H9 (cell line): Measurements from ENCODE around the gene TUSC7. TPM values are rescaled to one million over a fixed set of nuclear protein-coding genes. Genes with fewer than 3 reads are reported as not detected.

Source experiments
- DNase-seq: peaks from one replicate; pipeline ENCODE4 v3.0.0-alpha.2; 2017
- H2AFZ ChIP-seq: one replicate; pipeline ENCODE4 v1.6.1; 2013; ENCODE audit warnings: mild to moderate bottlenecking, low read length, control low read depth, moderate library complexity
- H2AK5ac ChIP-seq: 2 replicates; pipeline ENCODE4 v1.6.1; 2013; ENCODE audit warnings: low read length, control low read depth, mixed read lengths; ENCODE audit not compliant: insufficient read length
- H2BK120ac ChIP-seq: one replicate; pipeline ENCODE4 v1.6.1; 2013; ENCODE audit warnings: low read depth, mild to moderate bottlenecking, low read length, control low read depth, inconsistent platforms; ENCODE audit not compliant: poor library complexity, severe bottlenecking
- H2BK12ac ChIP-seq: 2 replicates; pipeline ENCODE4 v1.6.1; 2013; ENCODE audit warnings: low read length, control low read depth, mixed read lengths, low read depth; ENCODE audit not compliant: insufficient read length
- H2BK15ac ChIP-seq: 2 replicates; pipeline ENCODE4 v1.6.1; 2013; ENCODE audit warnings: low read depth, low read length, control low read depth
- H2BK20ac ChIP-seq: one replicate; pipeline ENCODE4 v1.6.1; 2013; ENCODE audit warnings: low read depth, mild to moderate bottlenecking, low read length, control low read depth, inconsistent platforms; ENCODE audit not compliant: poor library complexity, severe bottlenecking
- H2BK5ac ChIP-seq: 2 replicates; pipeline ENCODE4 v1.6.1; 2013; ENCODE audit warnings: low read length, control low read depth, mixed read lengths; ENCODE audit not compliant: insufficient read length
- H3K14ac ChIP-seq: 2 replicates; pipeline ENCODE4 v1.6.1; 2013; ENCODE audit warnings: low read length, control low read depth; ENCODE audit not compliant: insufficient read depth
- H3K18ac ChIP-seq: 2 replicates; pipeline ENCODE4 v1.6.1; 2013; ENCODE audit warnings: low read depth, mild to moderate bottlenecking, mixed read lengths, low read length, control low read depth; ENCODE audit not compliant: insufficient read length
- H3K23ac ChIP-seq: 2 replicates; pipeline ENCODE4 v1.6.1; 2013; ENCODE audit warnings: low read length, control low read depth, mixed read lengths, low read depth; ENCODE audit not compliant: insufficient read length
- H3K23me2 ChIP-seq: 2 replicates; pipeline ENCODE4 v1.6.1; 2013; ENCODE audit warnings: low read depth, mild to moderate bottlenecking, mixed read lengths, low read length, control low read depth; ENCODE audit not compliant: insufficient read length, poor library complexity, severe bottlenecking
- H3K27ac ChIP-seq: 2 replicates; pipeline ENCODE4 v1.5.1; 2013; ENCODE audit warnings: low read length, control low read depth, mixed read lengths, low read depth; ENCODE audit not compliant: insufficient read length
- H3K27me3 ChIP-seq: 2 replicates; pipeline ENCODE4 v1.6.1; 2013; ENCODE audit warnings: low read length, control low read depth, inconsistent platforms; ENCODE audit not compliant: insufficient read depth
- H3K4ac ChIP-seq: 2 replicates; pipeline ENCODE4 v1.6.1; 2013; ENCODE audit warnings: low read depth, mild to moderate bottlenecking, control low read depth, inconsistent platforms, low read length, moderate library complexity
- H3K4me1 ChIP-seq: 2 replicates; pipeline ENCODE4 v1.6.1; 2013; ENCODE audit warnings: low read length, control low read depth, inconsistent platforms; ENCODE audit not compliant: insufficient read depth
- H3K4me2 ChIP-seq: 2 replicates; pipeline ENCODE4 v1.6.1; 2013; ENCODE audit warnings: low read length, control low read depth, mixed read lengths; ENCODE audit not compliant: insufficient read length, insufficient read depth
- H3K56ac ChIP-seq: 2 replicates; pipeline ENCODE4 v1.6.1; 2013; ENCODE audit warnings: low read depth, mild to moderate bottlenecking, mixed read lengths, low read length, control low read depth; ENCODE audit not compliant: insufficient read length
- H3K79me1 ChIP-seq: 2 replicates; pipeline ENCODE4 v1.6.1; 2013; ENCODE audit warnings: low read depth, mild to moderate bottlenecking, moderate library complexity, low read length, control low read depth, inconsistent platforms; ENCODE audit not compliant: insufficient read depth, poor library complexity, severe bottlenecking
- H3K79me2 ChIP-seq: 2 replicates; pipeline ENCODE4 v1.6.1; 2013; ENCODE audit warnings: low read length, control low read depth, inconsistent platforms; ENCODE audit not compliant: insufficient read depth
- H3K9ac ChIP-seq: 2 replicates; pipeline ENCODE4 v1.6.1; 2013; ENCODE audit warnings: low read length, control low read depth, mixed read lengths; ENCODE audit not compliant: insufficient read length; ENCODE audit errors: extremely low read depth
- H3K9me3 ChIP-seq: one replicate; pipeline ENCODE4 v1.6.1; 2013; ENCODE audit warnings: low read depth, low read length, inconsistent platforms; ENCODE audit not compliant: control insufficient read depth
- H3T11ph ChIP-seq: one replicate; pipeline ENCODE4 v1.6.1; 2013; ENCODE audit warnings: mild to moderate bottlenecking, low read length, control low read depth, inconsistent platforms
- H4K20me1 ChIP-seq: one replicate; pipeline ENCODE4 v1.6.1; 2013; ENCODE audit not compliant: control insufficient read depth, insufficient read length, insufficient read depth
- H4K5ac ChIP-seq: 2 replicates; pipeline ENCODE4 v1.6.1; 2013; ENCODE audit warnings: low read depth, mild to moderate bottlenecking, mixed read lengths, low read length, control low read depth; ENCODE audit not compliant: insufficient read length
- H4K8ac ChIP-seq: replicated peaks from 2 replicates; pipeline ENCODE4 v1.6.1; 2013; ENCODE audit warnings: low read length, control low read depth, mixed read lengths, low read depth; ENCODE audit not compliant: insufficient read length
- H4K91ac ChIP-seq: 2 replicates; pipeline ENCODE4 v1.6.1; 2013; ENCODE audit warnings: low read depth, mild to moderate bottlenecking, moderate library complexity, mixed read lengths, low read length, control low read depth; ENCODE audit not compliant: insufficient read length
- H3K27ac Mint-ChIP-seq, 3 experiments: 2 replicates in 2 of 3; 3 replicates in 1 of 3; pipeline ENCODE4 v1.8.0; 2020 to 2021; ENCODE audit warnings: mixed read lengths in 3 of 3, mild to moderate bottlenecking in 1 of 3, moderate library complexity in 1 of 3
- H3K27me3 Mint-ChIP-seq: 2 replicates; pipeline ENCODE4 v1.8.0; 2021; ENCODE audit warnings: low read depth, mild to moderate bottlenecking, moderate library complexity, mixed read lengths
- H3K36me3 Mint-ChIP-seq, 3 experiments: 2 replicates in 2 of 3; 3 replicates in 1 of 3; pipeline ENCODE4 v1.8.0; 2020 to 2021; ENCODE audit warnings: low read depth in 3 of 3, mixed read lengths in 3 of 3; ENCODE audit not compliant: insufficient read depth in 1 of 3
- H3K4me1 Mint-ChIP-seq, 2 experiments: 2 replicates each; pipeline ENCODE4 v1.8.0; 2020; ENCODE audit warnings: mixed read lengths in 2 of 2
- H3K4me3 Mint-ChIP-seq, 2 experiments: 2 replicates in 1 of 2; 3 replicates in 1 of 2; pipeline ENCODE4 v1.8.0; 2020 to 2021; ENCODE audit warnings: mild to moderate bottlenecking in 2 of 2, mixed read lengths in 2 of 2, moderate library complexity in 1 of 2
- H3K9me3 Mint-ChIP-seq, 2 experiments: 2 replicates in 1 of 2; 3 replicates in 1 of 2; pipeline ENCODE4 v1.8.0; 2020; ENCODE audit warnings: mild to moderate bottlenecking in 2 of 2, mixed read lengths in 2 of 2, moderate library complexity in 1 of 2
- CTCF ChIP-seq: fragments of 200-600 bp; sonication (generic); conservative IDR thresholded peaks from 3 replicates; pipeline ENCODE4 v1.8.0; 2021; ENCODE audit warnings: antibody characterized with exemption, mild to moderate bottlenecking
- WGBS: extraction: QIAGEN DNeasy Blood & Tissue Kit; methylation state at CpG from one replicate; pipeline ENCODE4 v1.1.7; 2013; ENCODE audit warnings: missing lambda C conversion rate, low lambda C conversion rate, mixed read lengths; ENCODE audit not compliant: insufficient read length; ENCODE audit errors: extremely low coverage; 5-methylcytosine and 5-hydroxymethylcytosine counted together
- total RNA-seq: library from RNA; stranded (reverse); gene quantifications from 2 replicates; pipeline ENCODE4 v1.2.1, GENCODE V29; 2021

TUSC7 gene
- total RNA-seq, 1 experiment from 2014 or later = not detected

DNA sequence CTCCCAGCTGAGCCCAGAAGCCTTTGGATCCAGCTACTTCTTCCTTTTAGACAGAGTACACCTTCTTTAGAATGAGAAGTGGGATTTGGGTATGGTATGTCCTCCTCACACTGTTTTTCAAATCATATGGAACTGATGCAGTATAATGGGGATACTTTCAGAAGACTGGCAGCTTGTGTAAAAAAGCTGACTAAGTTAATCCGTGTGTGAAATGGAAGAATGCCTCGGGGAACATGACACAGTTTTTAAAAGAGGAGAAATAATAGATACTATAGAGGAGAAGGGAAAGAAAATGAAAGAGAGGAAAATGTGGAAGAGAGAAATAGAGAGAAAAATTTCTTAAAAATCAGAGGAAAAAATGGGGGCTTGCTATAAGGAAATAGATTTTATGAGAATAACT, 47.7 kb downstream of the TUSC7 start:
- Histone ChIP-seq H3K4me1 (no peaks in the 10 kb centered on the region), H3K18ac (no peak overlapping the region), H2BK15ac (no peak overlapping the region), H3K27ac (no peak overlapping the region), H2BK5ac (no peak overlapping the region), H3K27me3 (no peaks in the 10 kb centered on the region), H4K5ac (no peak overlapping the region), H3K4ac (no peak overlapping the region), H3K9me3 (no peaks in the 10 kb centered on the region), H2BK20ac (no peak overlapping the region), H3K23ac (no peak overlapping the region), H4K8ac (no peak overlapping the region), H4K20me1 (no peaks in the 10 kb centered on the region), H3K9ac (no peak overlapping the region), H3K79me1 (no peaks in the 10 kb centered on the region), H2BK120ac (no peak overlapping the region), H3K14ac (no peak overlapping the region), H3K79me2 (no peaks in the 10 kb centered on the region), H2AFZ (no peak overlapping the region), H4K91ac (no peak overlapping the region), H3K56ac (no peak overlapping the region), H3K23me2 (no peaks in the 10 kb centered on the region), H3T11ph (no peak overlapping the region), H2BK12ac (no peak overlapping the region), H2AK5ac (no peak overlapping the region), H3K4me2 (no peak overlapping the region)
- no peak for TF ChIP-seq CTCF
- WGBS = no CpG with 5 or more reads among the region's 2 CpGs
- Mint-ChIP-seq H3K27me3 (no peaks in the 10 kb centered on the region), H3K4me1 (peaks cover 9 to 17% of the 10 kb centered on the region in 2 experiments), H3K4me3 (no peak overlapping the region), H3K36me3 (no peaks in the 10 kb centered on the region), H3K27ac (no peak overlapping the region), H3K9me3 (no peaks in the 10 kb centered on the region)
- no peak for DNase-seq
